A549 (cell line): ENCODE results near the gene SSNA1.

Experiments used
- CEBPB ChIP-seq, 2 experiments: fragments of >200 bp in 1 of 2; sonication (Bioruptor Twin) in 1 of 2; formaldehyde crosslinking in 1 of 2; IDR thresholded peaks; 2 replicates each; pipeline ENCODE4 v1.6.1; 2012 to 2016
- CTCF ChIP-seq: fragments of >200 bp; sonication (Bioruptor Twin); formaldehyde crosslinking; IDR thresholded peaks from 3 replicates; pipeline ENCODE4 v1.5.1; 2016
- EP300 ChIP-seq, 2 experiments: fragments of >200 bp; sonication (Bioruptor Twin); formaldehyde crosslinking; IDR thresholded peaks; 2 replicates in 1 of 2; 3 replicates in 1 of 2; pipeline ENCODE4 v1.6.1; 2016 to 2017
- ESRRA ChIP-seq: fragments of 150-350 bp; IDR thresholded peaks from 2 replicates; pipeline ENCODE4 v1.6.1; 2014; ENCODE audit warnings: mild to moderate bottlenecking, low read length, borderline replicate concordance
- FOSL2 ChIP-seq, 2 experiments: fragments of 450-650 bp in 1 of 2; fragments of >200 bp in 1 of 2; sonication (Bioruptor Twin) in 1 of 2; formaldehyde crosslinking; IDR thresholded peaks; 2 replicates each; pipeline versions ENCODE4 v1.5.0 to v1.6.1; 2016 to 2020; ENCODE audit warnings: mild to moderate bottlenecking in 1 of 2, moderate library complexity in 1 of 2
- HOXA7 ChIP-seq: fragments of 250-450 bp; sonication (Bioruptor Pico); IDR thresholded peaks from 2 replicates; pipeline ENCODE4 v1.5.0; 2020; ENCODE audit warnings: mild to moderate bottlenecking, moderate library complexity
- MYC ChIP-seq: IDR thresholded peaks from 2 replicates; pipeline ENCODE4 v1.6.1; 2012; ENCODE audit warnings: mild to moderate bottlenecking, inconsistent platforms, low read length, improper control_type of control experiment, borderline replicate concordance
- POLR2A ChIP-seq: IDR thresholded peaks from 2 replicates; pipeline ENCODE4 v1.6.1; 2012; ENCODE audit warnings: mild to moderate bottlenecking, low read length
- POLR2AphosphoS2 ChIP-seq: conservative IDR thresholded peaks from 2 replicates; pipeline ENCODE4 v1.6.1; 2012; ENCODE audit warnings: low read length, improper control_type of control experiment, inconsistent platforms
- RFX5 ChIP-seq: fragments of 450-650 bp; IDR thresholded peaks from 2 replicates; pipeline ENCODE4 v1.7.1; 2014; ENCODE audit warnings: antibody characterized with exemption, mild to moderate bottlenecking, moderate library complexity

- TF ChIP-seq CTCF = no peak
- TF ChIP-seq POLR2A = no peak
- no peak for TF ChIP-seq POLR2AphosphoS2
- no peak for TF ChIP-seq CEBPB (IDR thresholded peaks at IDR 0.05)
- TF ChIP-seq MYC = no peak
- TF ChIP-seq RFX5 = no peak
- TF ChIP-seq EP300 (IDR thresholded peaks at IDR 0.05) = no peak
- no peak for TF ChIP-seq FOSL2 (IDR thresholded peaks at IDR 0.05)
- TF ChIP-seq FOSL2 (CRISPR knock-in tag; IDR thresholded peaks at IDR 0.05) = no peak
- no peak for TF ChIP-seq ESRRA
- no peak for TF ChIP-seq HOXA7 (CRISPR knock-in tag)
These were observed 388 bp upstream of the SSNA1 start for GRCh38 chr9:137188086-137188489.
